WERI-Rb-1 (cell line): ENCODE measurements around the gene VWA3A.

ENCODE experiments used
- DNase-seq: peaks from one replicate; pipeline ENCODE4 v3.0.0-alpha.2; 2020
- H3K27ac ChIP-seq: fragments of 250-450 bp; sonication (Bioruptor Pico); 2 replicates; pipeline ENCODE4 v1.5.1; 2020; ENCODE audit warnings: mild to moderate bottlenecking, moderate library complexity
- H3K27me3 ChIP-seq: fragments of 250-450 bp; sonication (Bioruptor Pico); 2 replicates; pipeline ENCODE4 v1.5.1; 2021; ENCODE audit warnings: mild to moderate bottlenecking, low read depth, moderate library complexity; ENCODE audit not compliant: insufficient read depth, severe bottlenecking
- H3K36me3 ChIP-seq: fragments of 250-450 bp; sonication (Bioruptor Pico); 2 replicates; pipeline ENCODE4 v1.5.1; 2020; ENCODE audit warnings: mild to moderate bottlenecking, moderate library complexity
- H3K4me3 ChIP-seq: 2 replicates; pipeline ENCODE4 v1.5.1; 2011; ENCODE audit warnings: low read depth, mild to moderate bottlenecking, control low read depth, low read length
- H3K9me3 ChIP-seq: fragments of 250-450 bp; sonication (Bioruptor Pico); 2 replicates; pipeline ENCODE4 v1.5.1; 2021; ENCODE audit warnings: mild to moderate bottlenecking, moderate library complexity; ENCODE audit not compliant: severe bottlenecking
- TF ChIP-seq, protein P1 (sequence below): IDR thresholded peaks from 2 replicates; pipeline ENCODE4 v1.5.1; 2011; ENCODE audit warnings: low read depth, mild to moderate bottlenecking, control low read depth, inconsistent platforms, low read length

VWA3A gene

DNA sequence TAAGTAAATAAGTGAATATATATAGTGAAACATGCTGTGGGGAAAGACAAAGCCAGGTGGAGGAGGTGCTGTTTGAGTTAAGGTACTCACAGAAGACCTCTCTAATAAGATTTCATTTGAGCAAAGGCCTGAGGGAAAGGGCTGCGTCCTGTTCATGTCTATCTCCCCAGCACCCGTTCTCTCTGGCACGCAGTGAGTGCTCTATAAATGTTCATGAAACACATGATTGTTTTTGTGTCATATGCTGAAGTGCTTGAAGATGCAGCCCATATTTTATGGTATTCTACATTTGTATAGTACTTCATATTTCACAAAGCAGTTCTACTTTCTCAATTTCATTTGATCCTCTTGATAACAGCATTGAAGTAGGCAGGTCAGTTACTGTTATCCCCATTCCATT is 990 bp downstream of the VWA3A start:
- H3K4me3 ChIP-seq = no peak overlapping the region
- no peaks in the 10 kb centered on the region for H3K27me3 ChIP-seq
- DNase-seq = no peak
- no peaks in the 10 kb centered on the region for H3K9me3 ChIP-seq
- TF ChIP-seq, protein P1, sequence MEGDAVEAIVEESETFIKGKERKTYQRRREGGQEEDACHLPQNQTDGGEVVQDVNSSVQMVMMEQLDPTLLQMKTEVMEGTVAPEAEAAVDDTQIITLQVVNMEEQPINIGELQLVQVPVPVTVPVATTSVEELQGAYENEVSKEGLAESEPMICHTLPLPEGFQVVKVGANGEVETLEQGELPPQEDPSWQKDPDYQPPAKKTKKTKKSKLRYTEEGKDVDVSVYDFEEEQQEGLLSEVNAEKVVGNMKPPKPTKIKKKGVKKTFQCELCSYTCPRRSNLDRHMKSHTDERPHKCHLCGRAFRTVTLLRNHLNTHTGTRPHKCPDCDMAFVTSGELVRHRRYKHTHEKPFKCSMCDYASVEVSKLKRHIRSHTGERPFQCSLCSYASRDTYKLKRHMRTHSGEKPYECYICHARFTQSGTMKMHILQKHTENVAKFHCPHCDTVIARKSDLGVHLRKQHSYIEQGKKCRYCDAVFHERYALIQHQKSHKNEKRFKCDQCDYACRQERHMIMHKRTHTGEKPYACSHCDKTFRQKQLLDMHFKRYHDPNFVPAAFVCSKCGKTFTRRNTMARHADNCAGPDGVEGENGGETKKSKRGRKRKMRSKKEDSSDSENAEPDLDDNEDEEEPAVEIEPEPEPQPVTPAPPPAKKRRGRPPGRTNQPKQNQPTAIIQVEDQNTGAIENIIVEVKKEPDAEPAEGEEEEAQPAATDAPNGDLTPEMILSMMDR = no peak
- H3K27ac ChIP-seq = no peak overlapping the region
- no peaks in the 10 kb centered on the region for H3K36me3 ChIP-seq

DNA sequence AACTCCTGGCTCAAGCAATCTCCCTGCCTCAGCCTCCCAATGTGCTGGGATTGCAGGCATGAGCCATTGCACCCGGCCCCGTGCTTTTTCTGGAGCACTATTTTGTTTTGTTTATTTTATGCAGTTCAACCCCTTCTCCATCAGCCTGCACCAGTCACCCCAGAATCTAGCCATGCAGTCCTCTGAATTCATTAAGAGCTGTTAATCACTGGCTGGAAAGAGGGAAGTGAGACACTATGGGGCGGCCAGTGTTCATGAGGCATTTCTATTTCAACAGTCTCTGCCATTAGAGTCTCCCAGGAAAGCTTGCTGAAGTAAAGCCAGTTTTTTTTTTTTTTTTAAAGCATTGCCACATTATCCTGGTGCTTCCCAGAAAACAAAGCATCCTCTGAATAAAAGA is 1.7 kb downstream of the VWA3A start:
- H3K27ac ChIP-seq = no peak overlapping the region
- H3K4me3 ChIP-seq = no peak overlapping the region
- H3K27me3 ChIP-seq = no peaks in the 10 kb centered on the region
- no peaks in the 10 kb centered on the region for H3K9me3 ChIP-seq
- DNase-seq = no peak
- no peaks in the 10 kb centered on the region for H3K36me3 ChIP-seq
- TF ChIP-seq, protein P1 = no peak

DNA sequence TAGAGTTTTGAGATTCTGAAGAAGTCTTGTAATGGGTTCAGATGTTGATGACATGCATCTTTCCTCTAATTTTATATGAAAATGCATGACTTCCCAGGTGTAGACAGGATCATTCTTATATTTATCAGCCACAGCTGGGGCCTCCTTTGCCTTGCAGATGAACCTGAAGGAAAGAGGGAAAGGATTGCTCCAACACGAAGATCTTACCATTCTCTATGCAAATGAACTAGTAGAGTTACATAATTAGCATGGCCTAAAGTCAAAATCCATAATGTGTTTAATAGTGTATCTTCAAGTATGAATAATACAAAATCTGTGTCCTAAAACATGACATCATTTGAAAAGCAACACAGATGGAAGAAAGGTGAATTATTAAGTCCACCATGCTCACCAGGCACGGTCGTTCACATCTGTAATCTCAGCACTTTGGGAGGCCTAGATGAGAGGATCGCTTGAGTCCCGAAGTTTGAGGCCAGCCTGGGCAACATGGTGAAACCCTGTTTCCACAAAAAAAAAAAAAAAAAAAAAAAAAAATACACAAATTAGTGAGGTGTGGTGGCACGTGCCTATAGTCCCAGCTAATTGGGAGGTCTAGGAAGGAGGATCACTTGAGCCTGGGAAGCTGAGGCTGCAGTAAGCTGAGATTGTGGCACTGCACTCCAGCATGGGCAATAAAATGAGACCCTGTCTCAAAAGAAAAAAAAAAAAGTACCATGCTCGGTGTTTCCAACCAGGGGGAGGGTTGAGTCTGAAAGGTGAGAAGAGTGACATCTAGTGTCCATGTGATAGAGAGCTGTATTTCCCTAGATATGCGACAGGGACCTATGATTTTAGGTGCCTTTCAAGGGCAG is 6.3 kb downstream of the VWA3A start:
- no peaks in the 10 kb centered on the region for H3K9me3 ChIP-seq
- no peaks in the 10 kb centered on the region for H3K27me3 ChIP-seq
- no peak overlapping the region for H3K27ac ChIP-seq
- no peak overlapping the region for H3K4me3 ChIP-seq
- H3K36me3 ChIP-seq = no peaks in the 10 kb centered on the region
- DNase-seq = no peak
- TF ChIP-seq, protein P1 = peak; percentile 74

DNA sequence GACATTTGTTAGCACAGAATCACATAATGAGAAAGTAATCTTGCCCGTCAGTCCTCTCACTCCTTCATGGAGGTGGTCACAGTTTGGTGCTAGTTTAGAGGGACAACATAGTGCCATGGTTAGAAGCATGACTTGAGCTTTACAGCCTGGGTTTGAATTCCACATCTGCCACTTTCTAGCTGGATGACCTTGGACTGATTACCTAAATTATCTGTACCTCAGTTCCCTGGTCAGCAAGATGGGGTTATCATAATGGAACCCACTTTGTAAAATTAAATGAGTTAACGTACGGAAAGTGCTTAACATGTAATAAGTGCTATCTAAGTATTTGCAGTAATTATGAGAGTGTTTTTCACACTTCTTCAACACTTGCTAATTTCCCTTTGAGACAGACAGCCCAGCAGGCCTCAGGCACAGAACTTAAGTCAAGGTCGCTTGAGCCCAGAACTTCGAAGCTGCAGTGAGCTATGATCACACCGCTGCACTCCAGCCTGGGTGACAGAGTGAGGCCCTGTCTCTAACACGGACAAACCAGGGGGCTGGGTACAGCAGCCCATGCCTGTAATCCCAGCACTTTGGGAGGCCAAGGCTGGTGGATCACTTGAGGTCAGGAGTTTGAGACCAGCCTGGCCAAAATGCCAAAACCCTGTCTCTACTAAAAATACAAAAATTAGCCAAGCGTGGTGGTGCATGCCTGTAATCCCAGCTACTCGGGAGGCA is 7.1 kb downstream of the VWA3A start:
- Histone ChIP-seq H3K27me3 (no peaks in the 10 kb centered on the region), H3K9me3 (no peaks in the 10 kb centered on the region), H3K4me3 (no peak overlapping the region), H3K36me3 (no peaks in the 10 kb centered on the region), H3K27ac (no peak overlapping the region)
- TF ChIP-seq, protein P1 = no peak
- no peak for DNase-seq

DNA sequence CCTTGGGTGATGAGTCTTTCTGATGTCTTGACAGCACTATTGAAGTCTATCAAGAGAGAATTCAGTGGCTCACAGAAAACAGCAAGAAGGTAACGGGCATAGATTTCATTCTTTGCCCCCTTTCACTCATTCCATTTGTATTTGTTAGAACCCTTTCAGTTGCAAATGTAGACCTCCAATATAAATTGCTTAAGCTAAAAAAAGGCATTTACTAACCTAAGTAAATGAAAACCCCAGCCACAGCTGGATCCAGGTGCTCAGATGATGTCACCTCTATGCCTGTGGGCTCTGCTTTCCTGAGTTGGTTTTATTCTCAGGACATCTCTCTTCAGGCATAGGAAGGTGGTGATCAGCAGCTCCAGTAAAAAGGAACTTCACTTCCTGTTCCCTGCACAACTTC is 11.1 kb downstream of the VWA3A start:
- TF ChIP-seq, protein P1 = no peak
- no peaks in the 10 kb centered on the region for H3K36me3 ChIP-seq
- no peaks in the 10 kb centered on the region for H3K9me3 ChIP-seq
- H3K27me3 ChIP-seq = no peaks in the 10 kb centered on the region
- DNase-seq = no peak
- no peak overlapping the region for H3K27ac ChIP-seq
- H3K4me3 ChIP-seq = no peak overlapping the region
